HEK293 (cell line): ENCODE measurements around the gene KNG1.

Experiments
- CTCF ChIA-PET: fragments of 350-600 bp; formaldehyde crosslinking; extraction: SDS; loops from one replicate; lab custom pipeline; 2021; ENCODE audit warnings: antibody characterized with exemption; lab: Yijun Ruan, JAX
- POLR2A ChIA-PET: fragments of 300-600 bp; formaldehyde crosslinking; extraction: SDS; loops from one replicate; lab custom pipeline; 2020; ENCODE audit warnings: antibody characterized with exemption, inconsistent platforms; lab: Yijun Ruan, JAX
- H3K27ac ChIP-seq: fragments of 200-500 bp; sonication (Bioruptor generic); 2 replicates; pipeline ENCODE4 v1.5.1; 2014; ENCODE audit warnings: low read depth, low read length, control low read depth, inconsistent platforms; ENCODE audit errors: extremely low read depth
- H3K36me3 ChIP-seq, 2 experiments: fragments of 200-500 bp in 1 of 2; sonication (Bioruptor generic) in 1 of 2; 1 replicate in 1 of 2; 2 replicates in 1 of 2; pipeline ENCODE4 v1.5.1; 2014 to 2017; ENCODE audit warnings: inconsistent platforms in 2 of 2, low read length in 2 of 2; ENCODE audit not compliant: control insufficient read depth in 2 of 2, insufficient read depth in 1 of 2
- H3K4me1 ChIP-seq: fragments of 200-500 bp; sonication (Bioruptor generic); 2 replicates; pipeline ENCODE4 v1.5.1; 2014; ENCODE audit warnings: mild to moderate bottlenecking, low read length, inconsistent platforms; ENCODE audit not compliant: control insufficient read depth, insufficient read depth
- H3K4me3 ChIP-seq: 2 replicates; pipeline ENCODE4 v1.5.1; 2011; ENCODE audit warnings: low read depth, mild to moderate bottlenecking, control low read depth, low read length, moderate library complexity
- H3K9me3 ChIP-seq: fragments of 200-500 bp; sonication (Bioruptor generic); 2 replicates; pipeline ENCODE4 v1.5.1; 2014; ENCODE audit warnings: low read depth, low read length, inconsistent platforms; ENCODE audit not compliant: control insufficient read depth, insufficient read depth
- EGR2 ChIP-seq: fragments of 450-650 bp; formaldehyde crosslinking; IDR thresholded peaks from 2 replicates; pipeline ENCODE4 v1.5.1; 2016; ENCODE audit warnings: low read depth, missing biosample characterization, missing genetic modification characterization
- FEZF1 ChIP-seq: fragments of 450-650 bp; formaldehyde crosslinking; IDR thresholded peaks from 2 replicates; pipeline ENCODE4 v1.5.1; 2016; ENCODE audit warnings: missing biosample characterization, missing genetic modification characterization
- GLIS1 ChIP-seq: fragments of 450-650 bp; formaldehyde crosslinking; IDR thresholded peaks from 2 replicates; pipeline ENCODE4 v1.5.1; 2016; ENCODE audit warnings: missing biosample characterization, missing genetic modification characterization
- OSR2 ChIP-seq: fragments of 450-650 bp; formaldehyde crosslinking; IDR thresholded peaks from 2 replicates; pipeline ENCODE4 v1.5.1; 2016; ENCODE audit warnings: missing biosample characterization, missing genetic modification characterization
- PATZ1 ChIP-seq: fragments of 450-650 bp; formaldehyde crosslinking; IDR thresholded peaks from 2 replicates; pipeline ENCODE4 v1.5.1; 2016; ENCODE audit warnings: missing biosample characterization, missing genetic modification characterization
- SCRT1 ChIP-seq: fragments of 450-650 bp; formaldehyde crosslinking; IDR thresholded peaks from 2 replicates; pipeline ENCODE4 v1.5.1; 2016; ENCODE audit warnings: missing biosample characterization, missing genetic modification characterization, borderline replicate concordance
- SCRT2 ChIP-seq: fragments of 450-650 bp; formaldehyde crosslinking; IDR thresholded peaks from 2 replicates; pipeline ENCODE4 v1.5.1; 2016; ENCODE audit warnings: missing biosample characterization, missing genetic modification characterization
- ZBTB17 ChIP-seq: fragments of 450-650 bp; formaldehyde crosslinking; IDR thresholded peaks from 2 replicates; pipeline ENCODE4 v1.5.1; 2016; ENCODE audit warnings: missing biosample characterization, missing genetic modification characterization
- ZBTB44 ChIP-seq: fragments of 450-650 bp; IDR thresholded peaks from 2 replicates; pipeline ENCODE4 v1.5.1; 2018; ENCODE audit warnings: missing biosample characterization, mild to moderate bottlenecking, missing genetic modification characterization
- ZBTB48 ChIP-seq: fragments of 450-650 bp; formaldehyde crosslinking; IDR thresholded peaks from 2 replicates; pipeline ENCODE4 v1.5.1; 2016; ENCODE audit warnings: missing biosample characterization, missing genetic modification characterization
- ZFP37 ChIP-seq: fragments of 450-650 bp; formaldehyde crosslinking; IDR thresholded peaks from 2 replicates; pipeline ENCODE4 v1.5.1; 2016; ENCODE audit warnings: missing biosample characterization, missing genetic modification characterization
- ZNF10 ChIP-seq: fragments of 450-650 bp; formaldehyde crosslinking; IDR thresholded peaks from 2 replicates; pipeline ENCODE4 v1.5.1; 2017; ENCODE audit warnings: missing biosample characterization, missing genetic modification characterization
- ZNF157 ChIP-seq: fragments of 450-650 bp; formaldehyde crosslinking; IDR thresholded peaks from 2 replicates; pipeline ENCODE4 v1.5.1; 2016; ENCODE audit warnings: missing biosample characterization, missing genetic modification characterization
- ZNF398 ChIP-seq: fragments of 450-650 bp; formaldehyde crosslinking; IDR thresholded peaks from 2 replicates; pipeline ENCODE4 v1.5.1; 2017; ENCODE audit warnings: missing biosample characterization, missing genetic modification characterization
- ZNF473 ChIP-seq: fragments of 450-650 bp; formaldehyde crosslinking; IDR thresholded peaks from 2 replicates; pipeline ENCODE4 v1.5.1; 2017; ENCODE audit warnings: missing biosample characterization, missing genetic modification characterization
- ZNF510 ChIP-seq: fragments of 450-650 bp; formaldehyde crosslinking; IDR thresholded peaks from 2 replicates; pipeline ENCODE4 v1.5.1; 2018; ENCODE audit warnings: mild to moderate bottlenecking, missing genetic modification characterization, missing biosample characterization; ENCODE audit not compliant: insufficient replicate concordance
- ZNF561 ChIP-seq: fragments of 450-650 bp; IDR thresholded peaks from 2 replicates; pipeline ENCODE4 v1.5.1; 2018; ENCODE audit warnings: missing biosample characterization, missing genetic modification characterization, borderline replicate concordance
- ZNF600 ChIP-seq: fragments of 450-650 bp; formaldehyde crosslinking; IDR thresholded peaks from 2 replicates; pipeline ENCODE4 v1.5.1; 2016; ENCODE audit warnings: missing biosample characterization, missing genetic modification characterization
- ZNF629 ChIP-seq: fragments of 450-650 bp; formaldehyde crosslinking; IDR thresholded peaks from 2 replicates; pipeline ENCODE4 v1.5.1; 2017; ENCODE audit warnings: missing biosample characterization, missing genetic modification characterization
- ZNF791 ChIP-seq: fragments of 450-650 bp; formaldehyde crosslinking; IDR thresholded peaks from 2 replicates; pipeline ENCODE4 v1.5.1; 2016; ENCODE audit warnings: missing biosample characterization, missing genetic modification characterization
- ZSCAN23 ChIP-seq: fragments of 450-650 bp; formaldehyde crosslinking; IDR thresholded peaks from 2 replicates; pipeline ENCODE4 v1.5.1; 2016; ENCODE audit warnings: missing biosample characterization, missing genetic modification characterization
- TF ChIP-seq, protein P1 (sequence below): fragments of 450-650 bp; formaldehyde crosslinking; IDR thresholded peaks from 2 replicates; pipeline ENCODE4 v1.5.1; 2017; ENCODE audit warnings: missing biosample characterization, mild to moderate bottlenecking, missing genetic modification characterization, moderate library complexity
- TF ChIP-seq, protein P2 (sequence below): fragments of 450-650 bp; formaldehyde crosslinking; IDR thresholded peaks from 2 replicates; pipeline ENCODE4 v1.5.1; 2016; ENCODE audit warnings: missing biosample characterization, missing genetic modification characterization, low read depth
- TF ChIP-seq, protein P3 (sequence below): fragments of 450-650 bp; formaldehyde crosslinking; IDR thresholded peaks from 2 replicates; pipeline ENCODE4 v1.5.1; 2017; ENCODE audit warnings: missing biosample characterization, missing genetic modification characterization

KNG1 gene

GRCh38 chr3:186787642-186788481 lies 70.7 kb downstream of the KNG1 start (continued):
- TF ChIP-seq ZNF157 (tag by site-specific recombination) (no peak), ZNF398 (tag by site-specific recombination) (no peak), ZNF561 (no peak), ZNF510 (tag by site-specific recombination) (no peak), ZNF791 (tag by site-specific recombination) (no peak), ZNF629 (tag by site-specific recombination) (peak; percentile 84), GLIS1 (no peak), EGR2 (tag by site-specific recombination) (no peak)
- TF ChIP-seq, protein P1, sequence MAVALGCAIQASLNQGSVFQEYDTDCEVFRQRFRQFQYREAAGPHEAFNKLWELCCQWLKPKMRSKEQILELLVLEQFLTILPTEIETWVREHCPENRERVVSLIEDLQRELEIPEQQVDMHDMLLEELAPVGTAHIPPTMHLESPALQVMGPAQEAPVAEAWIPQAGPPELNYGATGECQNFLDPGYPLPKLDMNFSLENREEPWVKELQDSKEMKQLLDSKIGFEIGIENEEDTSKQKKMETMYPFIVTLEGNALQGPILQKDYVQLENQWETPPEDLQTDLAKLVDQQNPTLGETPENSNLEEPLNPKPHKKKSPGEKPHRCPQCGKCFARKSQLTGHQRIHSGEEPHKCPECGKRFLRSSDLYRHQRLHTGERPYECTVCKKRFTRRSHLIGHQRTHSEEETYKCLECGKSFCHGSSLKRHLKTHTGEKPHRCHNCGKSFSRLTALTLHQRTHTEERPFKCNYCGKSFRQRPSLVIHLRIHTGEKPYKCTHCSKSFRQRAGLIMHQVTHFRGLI: no peak
- TF ChIP-seq, protein P2, sequence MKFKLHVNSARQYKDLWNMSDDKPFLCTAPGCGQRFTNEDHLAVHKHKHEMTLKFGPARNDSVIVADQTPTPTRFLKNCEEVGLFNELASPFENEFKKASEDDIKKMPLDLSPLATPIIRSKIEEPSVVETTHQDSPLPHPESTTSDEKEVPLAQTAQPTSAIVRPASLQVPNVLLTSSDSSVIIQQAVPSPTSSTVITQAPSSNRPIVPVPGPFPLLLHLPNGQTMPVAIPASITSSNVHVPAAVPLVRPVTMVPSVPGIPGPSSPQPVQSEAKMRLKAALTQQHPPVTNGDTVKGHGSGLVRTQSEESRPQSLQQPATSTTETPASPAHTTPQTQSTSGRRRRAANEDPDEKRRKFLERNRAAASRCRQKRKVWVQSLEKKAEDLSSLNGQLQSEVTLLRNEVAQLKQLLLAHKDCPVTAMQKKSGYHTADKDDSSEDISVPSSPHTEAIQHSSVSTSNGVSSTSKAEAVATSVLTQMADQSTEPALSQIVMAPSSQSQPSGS (tag by site-specific recombination): peak; percentile 80

DNA sequence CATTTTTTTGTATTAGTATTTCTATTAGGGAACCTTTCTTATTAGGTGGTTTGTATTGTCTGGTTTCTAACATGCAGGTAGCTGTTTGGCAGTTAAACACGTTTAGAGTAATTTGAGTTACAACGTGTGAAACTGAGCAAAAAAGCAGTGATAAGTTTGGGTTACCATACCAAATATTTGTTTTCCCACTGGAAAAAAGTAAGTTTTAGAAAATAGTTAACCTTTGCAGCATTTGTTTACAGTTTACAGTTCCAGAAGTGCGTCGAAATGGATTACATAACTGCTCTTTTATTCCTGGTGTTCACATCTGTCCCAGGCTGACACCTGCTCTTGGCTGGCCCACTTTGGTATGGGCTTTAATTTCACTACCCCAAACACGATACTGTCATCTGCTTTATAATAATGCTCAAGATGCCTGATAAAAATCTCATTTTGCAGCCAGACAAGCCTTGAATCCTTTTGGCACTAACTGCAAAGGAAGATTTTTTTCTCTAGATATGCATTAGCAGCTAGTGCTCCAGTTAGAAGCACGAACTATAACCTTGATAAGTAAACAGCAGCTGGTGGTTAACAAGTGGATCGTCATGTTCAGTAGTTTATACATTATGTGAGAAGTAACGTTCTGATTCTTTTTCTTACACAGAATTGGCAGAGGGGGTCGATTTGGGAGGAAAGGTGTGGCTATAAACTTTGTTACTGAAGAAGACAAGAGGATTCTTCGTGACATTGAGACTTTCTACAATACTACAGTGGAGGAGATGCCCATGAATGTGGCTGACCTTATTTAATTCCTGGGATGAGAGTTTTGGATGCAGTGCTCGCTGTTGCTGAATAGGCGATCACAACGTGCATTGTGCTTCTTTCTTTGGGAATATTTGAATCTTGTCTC lies 71.6 kb downstream of the KNG1 start:
- peak overlapping the region; percentile 10; the same call in 1 of the 2 replicates for H3K27ac ChIP-seq
- ChIA-PET POLR2A (no interaction called here), CTCF (interaction anchor here (0.6 kb wide), 1 partner anchor 953 kb away, joined by 3 read pairs; no protein-coding TSS in a partner anchor)
- H3K4me1 ChIP-seq: no peaks in the 10 kb centered on the region
- H3K4me3 ChIP-seq: no peak overlapping the region
- peaks cover 3 to 98% of the 10 kb centered on the region in 2 experiments for H3K36me3 ChIP-seq
- H3K9me3 ChIP-seq: no peaks in the 10 kb centered on the region
- TF ChIP-seq ZNF473 (tag by site-specific recombination) (no peak), FEZF1 (tag by site-specific recombination) (peak; percentile 74), ZBTB48 (tag by site-specific recombination) (no peak), ZFP37 (tag by site-specific recombination) (peak; percentile 65; the same call in 1 of the 2 replicates), ZBTB44 (peak; percentile 42; the same call in 1 of the 2 replicates), ZNF10 (peak; percentile 81), SCRT2 (tag by site-specific recombination) (peak; percentile 66), PATZ1 (tag by site-specific recombination) (no peak), SCRT1 (tag by site-specific recombination) (peak; percentile 78), OSR2 (tag by site-specific recombination) (peak; percentile 65), ZNF629 (tag by site-specific recombination) (peak; percentile 3; the same call in 1 of the 2 replicates), ZSCAN23 (tag by site-specific recombination) (no peak), ZNF600 (tag by site-specific recombination) (0 out of 2 replicates have a peak, but pooled peaks have one; percentile 19), ZBTB17 (tag by site-specific recombination) (peak; percentile 35; the same call in 1 of the 2 replicates)
- TF ChIP-seq, protein P3, sequence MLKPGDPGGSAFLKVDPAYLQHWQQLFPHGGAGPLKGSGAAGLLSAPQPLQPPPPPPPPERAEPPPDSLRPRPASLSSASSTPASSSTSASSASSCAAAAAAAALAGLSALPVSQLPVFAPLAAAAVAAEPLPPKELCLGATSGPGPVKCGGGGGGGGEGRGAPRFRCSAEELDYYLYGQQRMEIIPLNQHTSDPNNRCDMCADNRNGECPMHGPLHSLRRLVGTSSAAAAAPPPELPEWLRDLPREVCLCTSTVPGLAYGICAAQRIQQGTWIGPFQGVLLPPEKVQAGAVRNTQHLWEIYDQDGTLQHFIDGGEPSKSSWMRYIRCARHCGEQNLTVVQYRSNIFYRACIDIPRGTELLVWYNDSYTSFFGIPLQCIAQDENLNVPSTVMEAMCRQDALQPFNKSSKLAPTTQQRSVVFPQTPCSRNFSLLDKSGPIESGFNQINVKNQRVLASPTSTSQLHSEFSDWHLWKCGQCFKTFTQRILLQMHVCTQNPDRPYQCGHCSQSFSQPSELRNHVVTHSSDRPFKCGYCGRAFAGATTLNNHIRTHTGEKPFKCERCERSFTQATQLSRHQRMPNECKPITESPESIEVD (tag by site-specific recombination): peak; percentile 57; the same call in 1 of the 2 replicates
